T-cell (primary cell): ENCODE measurements around the gene PID1. TPM values are rescaled to one million over a fixed set of nuclear protein-coding genes. Genes with fewer than 3 reads are reported as not detected.

Source experiments
- ATAC-seq, 4 experiments: fragments of 200-7000 bp in 3 of 4; fragments of 150-1000 bp in 1 of 4; cut with Tn5 transposase; replicated peaks in 1 of 4; 1 replicate in 3 of 4; 2 replicates in 1 of 4; pipeline ENCODE4 v1.10.0; 2021; ENCODE audit warnings: moderate library complexity in 3 of 4, mild to moderate bottlenecking in 2 of 4, moderate number of reproducible peaks in 1 of 4
- CTCF ChIA-PET, 2 donors: fragments of 300-600 bp; sonication (Branson Sonifier 250); formaldehyde crosslinking; loops; one replicate each; lab custom pipeline; 2022; ENCODE audit warnings: antibody characterized with exemption in 2 of 2; lab: Charles Lee
- POLR2A ChIA-PET, 2 donors: fragments of 300-600 bp; sonication (Branson Sonifier 250); formaldehyde crosslinking; loops; one replicate each; lab custom pipeline; 2022; ENCODE audit warnings: antibody characterized with exemption in 2 of 2; lab: Charles Lee
- DNase-seq, 35 experiments: peaks; one replicate each; pipeline versions ENCODE4 v3.0.0 to v3.0.0-alpha.2; 2013 to 2023
- H3K27ac ChIP-seq: one replicate; pipeline ENCODE4 v1.5.1; 2013; ENCODE audit warnings: low read length
- H3K27me3 ChIP-seq, 2 experiments: replicated peaks in 1 of 2; 1 replicate in 1 of 2; 2 replicates in 1 of 2; pipeline versions ENCODE4 v1.6.1 to v1.7.0; 2013; ENCODE audit warnings: low read length in 1 of 2, mixed read lengths in 1 of 2; ENCODE audit not compliant: control insufficient read depth in 2 of 2, insufficient read depth in 2 of 2; ENCODE audit errors: extremely low read depth in 1 of 2
- H3K36me3 ChIP-seq, 2 donors: 1 replicate in 1 of 2; 2 replicates in 1 of 2; pipeline versions ENCODE4 v1.6.1 to v1.7.0; 2013; ENCODE audit warnings: low read length in 1 of 2; ENCODE audit not compliant: control insufficient read depth in 2 of 2, insufficient read depth in 1 of 2; ENCODE audit errors: extremely low read depth in 1 of 2
- H3K4me1 ChIP-seq, 2 experiments: 1 replicate in 1 of 2; 2 replicates in 1 of 2; pipeline versions ENCODE4 v1.6.1 to v1.7.0; 2013; ENCODE audit warnings: low read length in 2 of 2, mixed read lengths in 1 of 2; ENCODE audit not compliant: insufficient read depth in 2 of 2, control insufficient read depth in 1 of 2; ENCODE audit errors: extremely low read depth in 1 of 2
- H3K4me3 ChIP-seq, 2 donors: 1 replicate in 1 of 2; 2 replicates in 1 of 2; pipeline versions ENCODE4 v1.5.1 to v1.7.0; 2013; ENCODE audit warnings: mild to moderate bottlenecking in 2 of 2, low read length in 1 of 2, moderate library complexity in 1 of 2; ENCODE audit not compliant: control insufficient read depth in 1 of 2; ENCODE audit errors: extremely low read depth in 1 of 2
- H3K9me3 ChIP-seq: 2 replicates; pipeline ENCODE4 v1.7.0; 2013
- H3K27ac Mint-ChIP-seq, 2 donors: one replicate each; pipeline ENCODE4 v1.8.0; 2020 to 2021; ENCODE audit warnings: mild to moderate bottlenecking in 2 of 2, mixed read lengths in 2 of 2
- H3K27me3 Mint-ChIP-seq, 2 donors: one replicate each; pipeline ENCODE4 v1.8.0; 2021 to 2022; ENCODE audit warnings: mixed read lengths in 2 of 2
- H3K36me3 Mint-ChIP-seq: one replicate; pipeline ENCODE4 v1.8.0; 2021; ENCODE audit warnings: mixed read lengths
- H3K4me1 Mint-ChIP-seq, 3 donors: one replicate each; pipeline ENCODE4 v1.8.0; 2020 to 2022; ENCODE audit warnings: mixed read lengths in 3 of 3, mild to moderate bottlenecking in 1 of 3
- H3K4me3 Mint-ChIP-seq, 3 donors: one replicate each; pipeline ENCODE4 v1.8.0; 2020 to 2022; ENCODE audit warnings: mild to moderate bottlenecking in 3 of 3, mixed read lengths in 3 of 3, moderate library complexity in 3 of 3
- H3K9me3 Mint-ChIP-seq, 3 donors: one replicate each; pipeline ENCODE4 v1.8.0; 2020 to 2022; ENCODE audit warnings: mixed read lengths in 3 of 3
- WGBS: methylation state at CpG from one replicate; pipeline ENCODE4 v1.1.5; 2013; ENCODE audit warnings: missing lambda C conversion rate; ENCODE audit not compliant: insufficient coverage; 5-methylcytosine and 5-hydroxymethylcytosine counted together
- total RNA-seq, 35 experiments: library from RNA in 6 of 35; stranded (reverse) in 6 of 35; fragments of 120-200 nt in 1 of 35; gene quantifications; one replicate each; pipeline versions ENCODE4 v1.2.1 to v1.2.4 and lab custom pipeline; 2013 to 2026

The PID1 gene
- total RNA-seq, 5 donors from 2014 or later (not counting 1 experiment from before 2014, with no cell fraction given): 0.20 to 0.36 (median 0.25) TPM; not detected in 2

DNA sequence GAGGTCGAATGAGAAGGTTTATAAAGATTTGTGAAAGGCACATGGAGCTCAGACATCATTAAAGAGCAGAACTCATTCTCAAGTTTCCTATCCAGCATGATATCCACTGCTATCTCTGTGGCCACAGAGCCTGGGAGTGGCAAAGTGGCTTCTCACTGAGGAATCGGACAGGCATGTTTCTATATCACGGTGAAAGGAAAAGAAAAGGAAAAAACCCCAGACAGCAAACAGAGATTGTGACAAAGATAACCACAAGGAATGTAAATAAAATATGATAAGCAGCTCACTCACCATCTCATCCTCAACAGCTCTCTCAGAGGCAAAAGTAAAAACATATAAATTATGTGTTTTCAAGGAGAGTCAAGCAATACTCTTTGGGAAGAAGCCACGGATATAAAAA lies 2.5 kb downstream of the PID1 start:
- no peak overlapping the region for H3K4me3 Mint-ChIP-seq
- no peaks in the 10 kb centered on the region for H3K4me1 ChIP-seq
- WGBS: no CpG with 5 or more reads among the region's 4 CpGs
- ChIA-PET POLR2A (no interaction called here), CTCF (no interaction called here)
- H3K27me3 Mint-ChIP-seq: peaks cover 24 to 28% of the 10 kb centered on the region in 2 donors
- H3K27me3 ChIP-seq: peaks cover 13 to 26% of the 10 kb centered on the region in 2 experiments
- no peak overlapping the region for H3K4me3 ChIP-seq
- H3K36me3 Mint-ChIP-seq: no peaks in the 10 kb centered on the region
- no peak overlapping the region for H3K27ac Mint-ChIP-seq
- no peak for ATAC-seq
- H3K9me3 Mint-ChIP-seq: no peaks in the 10 kb centered on the region
- DNase-seq: no peak
- no peaks in the 10 kb centered on the region for H3K36me3 ChIP-seq
- H3K27ac ChIP-seq: no peak overlapping the region
- no peaks in the 10 kb centered on the region for H3K4me1 Mint-ChIP-seq
- no peaks in the 10 kb centered on the region for H3K9me3 ChIP-seq

DNA sequence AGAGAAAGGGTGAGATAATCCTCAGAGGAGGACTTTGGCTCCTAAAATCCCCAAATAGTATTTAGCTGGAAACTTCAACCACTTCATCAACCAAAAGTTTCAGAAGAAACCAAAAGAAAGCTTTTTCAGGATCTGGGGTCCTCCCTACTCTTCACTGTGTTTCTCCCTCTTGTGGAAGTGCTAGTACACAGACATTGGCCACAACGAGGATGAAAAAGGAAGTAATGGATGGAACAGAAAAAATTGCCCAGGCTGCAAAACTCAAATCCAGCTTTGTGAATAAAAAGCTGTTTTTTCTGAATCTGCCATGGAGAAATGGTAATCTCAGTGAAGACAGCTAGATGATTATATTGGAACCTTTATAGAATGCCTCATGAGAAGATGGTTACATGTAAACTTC lies 4.0 kb downstream of the PID1 start:
- Mint-ChIP-seq H3K4me3 (no peak overlapping the region), H3K27me3 (peaks cover 15 to 22% of the 10 kb centered on the region in 2 donors), H3K36me3 (no peaks in the 10 kb centered on the region), H3K27ac (no peak overlapping the region), H3K9me3 (no peaks in the 10 kb centered on the region), H3K4me1 (no peaks in the 10 kb centered on the region)
- no peak overlapping the region for H3K27ac ChIP-seq
- H3K36me3 ChIP-seq: no peaks in the 10 kb centered on the region
- no CpG with 5 or more reads among the region's 1 CpG for WGBS
- H3K27me3 ChIP-seq: peaks cover 10 to 16% of the 10 kb centered on the region in 2 experiments
- no peaks in the 10 kb centered on the region for H3K4me1 ChIP-seq
- H3K4me3 ChIP-seq: no peak overlapping the region
- no peaks in the 10 kb centered on the region for H3K9me3 ChIP-seq
- ChIA-PET POLR2A (no interaction called here), CTCF (no interaction called here)
- ATAC-seq (no peak), DNase-seq (no peak)

DNA sequence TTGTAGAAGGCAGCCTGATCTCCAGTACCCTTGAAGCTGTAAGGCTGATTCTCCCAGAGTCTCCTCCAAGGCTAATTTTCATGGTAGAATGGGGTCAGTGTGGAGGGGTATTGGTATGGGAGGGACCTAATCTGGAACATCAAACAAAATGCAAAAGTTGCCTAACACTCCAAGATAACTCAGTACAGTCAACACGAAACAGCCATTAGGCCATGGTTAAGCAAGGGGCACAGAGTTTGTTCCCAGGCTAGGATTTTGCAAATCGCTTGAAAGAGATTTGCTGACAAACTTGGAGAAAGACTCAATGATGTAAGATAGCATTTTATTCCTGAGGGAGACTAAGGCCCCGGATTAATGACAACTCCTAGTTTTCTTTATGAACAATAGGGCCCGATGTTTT lies 5.4 kb downstream of the PID1 start:
- Histone ChIP-seq H3K4me3 (no peak overlapping the region), H3K9me3 (no peaks in the 10 kb centered on the region), H3K4me1 (no peaks in the 10 kb centered on the region), H3K36me3 (no peaks in the 10 kb centered on the region), H3K27me3 (peaks cover 8 to 10% of the 10 kb centered on the region in 2 experiments), H3K27ac (no peak overlapping the region)
- H3K27me3 Mint-ChIP-seq: peaks cover 10 to 14% of the 10 kb centered on the region in 2 donors
- no peak overlapping the region for H3K4me3 Mint-ChIP-seq
- DNase-seq (no peak), ATAC-seq (no peak)
- peaks cover 0 to 3% (median 0%) of the 10 kb centered on the region in 3 donors for H3K9me3 Mint-ChIP-seq
- ChIA-PET CTCF (no interaction called here), POLR2A (no interaction called here)
- no peak overlapping the region for H3K27ac Mint-ChIP-seq
- no peaks in the 10 kb centered on the region for H3K36me3 Mint-ChIP-seq
- no CpG with 5 or more reads among the region's 4 CpGs for WGBS
- H3K4me1 Mint-ChIP-seq: no peaks in the 10 kb centered on the region

DNA sequence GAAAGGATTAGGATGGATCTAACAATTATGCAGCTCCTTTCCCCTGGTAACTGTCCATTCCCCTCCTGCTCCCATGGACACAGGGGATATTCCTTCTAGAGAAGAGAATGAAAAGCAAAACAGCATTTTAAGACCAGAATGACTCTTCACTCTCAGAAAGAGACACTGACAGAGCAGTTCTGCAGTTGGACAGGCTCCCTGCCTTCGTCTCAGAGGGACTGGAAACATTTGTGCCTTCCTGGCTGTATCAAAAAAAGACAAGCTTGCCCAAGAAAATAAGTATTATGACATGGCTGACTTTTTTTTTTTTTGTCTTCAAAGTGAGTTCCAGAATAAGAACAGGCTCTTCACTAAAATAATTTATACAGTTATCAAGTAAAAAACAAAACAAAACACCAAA lies 9.5 kb downstream of the PID1 start:
- H3K9me3 Mint-ChIP-seq: peaks cover 2 to 16% (median 3%) of the 10 kb centered on the region in 3 donors
- no peaks in the 10 kb centered on the region for H3K36me3 Mint-ChIP-seq
- ChIA-PET POLR2A (no interaction called here), CTCF (no interaction called here)
- ATAC-seq (no peak), DNase-seq (no peak)
- no peaks in the 10 kb centered on the region for H3K27me3 Mint-ChIP-seq
- no peaks in the 10 kb centered on the region for H3K4me1 Mint-ChIP-seq
- Histone ChIP-seq H3K27ac (no peak overlapping the region), H3K27me3 (no peaks in the 10 kb centered on the region), H3K4me1 (no peaks in the 10 kb centered on the region), H3K36me3 (no peaks in the 10 kb centered on the region), H3K9me3 (no peaks in the 10 kb centered on the region), H3K4me3 (no peak overlapping the region)
- WGBS: 14% methylated on average over 1 of the region's 1 CpG
- H3K4me3 Mint-ChIP-seq: no peak overlapping the region
- no peak overlapping the region for H3K27ac Mint-ChIP-seq

GRCh38 chr2:229261076-229261475 lies 10.0 kb downstream of the PID1 start:
- DNase-seq: no peak
- 78% methylated on average over 2 of the region's 3 CpGs for WGBS
- POLR2A ChIA-PET: no interaction called here
- H3K27me3 ChIP-seq: no peaks in the 10 kb centered on the region
- H3K27ac Mint-ChIP-seq: no peak overlapping the region
- CTCF ChIA-PET: no interaction called here
- H3K27me3 Mint-ChIP-seq: no peaks in the 10 kb centered on the region
- no peaks in the 10 kb centered on the region for H3K36me3 Mint-ChIP-seq
- no peaks in the 10 kb centered on the region for H3K4me1 Mint-ChIP-seq
- peaks cover 2 to 16% (median 3%) of the 10 kb centered on the region in 3 donors for H3K9me3 Mint-ChIP-seq
- H3K4me3 Mint-ChIP-seq: no peak overlapping the region
- H3K4me1 ChIP-seq: no peaks in the 10 kb centered on the region
- H3K9me3 ChIP-seq: no peaks in the 10 kb centered on the region
- ATAC-seq: no peak
- no peaks in the 10 kb centered on the region for H3K36me3 ChIP-seq
- H3K4me3 ChIP-seq: no peak overlapping the region
- H3K27ac ChIP-seq: no peak overlapping the region

DNA sequence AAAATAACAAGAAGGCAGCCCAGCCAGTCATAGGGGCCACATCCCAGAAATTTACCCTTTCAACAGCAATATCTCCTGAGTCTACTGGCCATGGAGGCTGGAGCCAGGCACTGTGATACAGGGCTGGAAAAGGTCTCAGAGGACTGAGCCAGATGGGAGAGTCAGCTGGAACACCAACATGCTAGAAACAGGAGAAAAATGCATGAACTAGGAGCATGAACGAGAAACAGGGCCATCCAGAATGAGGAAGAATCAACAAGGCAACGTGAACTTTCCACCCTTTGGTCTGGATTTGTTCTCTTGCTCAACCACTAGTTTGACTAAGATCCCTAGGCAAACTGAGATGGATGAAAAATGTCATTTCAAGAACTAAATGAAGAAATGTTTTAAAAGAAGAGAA lies 13.1 kb downstream of the PID1 start:
- H3K36me3 ChIP-seq: no peaks in the 10 kb centered on the region
- no peak overlapping the region for H3K27ac ChIP-seq
- H3K9me3 ChIP-seq: no peaks in the 10 kb centered on the region
- Mint-ChIP-seq H3K36me3 (no peaks in the 10 kb centered on the region), H3K27ac (no peak overlapping the region), H3K27me3 (no peaks in the 10 kb centered on the region), H3K4me1 (no peaks in the 10 kb centered on the region), H3K4me3 (no peak overlapping the region), H3K9me3 (peaks cover 2 to 16% (median 3%) of the 10 kb centered on the region in 3 donors)
- no peak for DNase-seq
- no peaks in the 10 kb centered on the region for H3K27me3 ChIP-seq
- H3K4me1 ChIP-seq: no peaks in the 10 kb centered on the region
- ChIA-PET CTCF (no interaction called here), POLR2A (no interaction called here)
- H3K4me3 ChIP-seq: no peak overlapping the region
- no peak for ATAC-seq
- 32% methylated on average over 2 of the region's 2 CpGs for WGBS

- no peaks in the 10 kb centered on the region for H3K36me3 Mint-ChIP-seq
- CTCF ChIA-PET: no interaction called here
Observed at GRCh38 chr2:229256376-229256775, 14.7 kb downstream of the PID1 start.

More at GRCh38 chr2:229256376-229256775, 14.7 kb downstream of the PID1 start:
- peaks cover 2 to 16% (median 3%) of the 10 kb centered on the region in 3 donors for H3K9me3 Mint-ChIP-seq
- Histone ChIP-seq H3K9me3 (no peaks in the 10 kb centered on the region), H3K4me1 (no peaks in the 10 kb centered on the region), H3K4me3 (no peak overlapping the region), H3K27ac (no peak overlapping the region), H3K36me3 (no peaks in the 10 kb centered on the region), H3K27me3 (no peaks in the 10 kb centered on the region)
- no peak for ATAC-seq
- DNase-seq: no peak
- POLR2A ChIA-PET: interaction anchor here in 1 of 2 donors (0.7 kb wide), 1 partner anchor 501 kb away, joined by 3 read pairs; no protein-coding TSS in a partner anchor
- H3K4me1 Mint-ChIP-seq: no peaks in the 10 kb centered on the region
- no peaks in the 10 kb centered on the region for H3K27me3 Mint-ChIP-seq
- no peak overlapping the region for H3K4me3 Mint-ChIP-seq
- H3K27ac Mint-ChIP-seq: no peak overlapping the region
